Effector CD4-positive, alpha-beta T cell (primary cell): ENCODE data around the gene CIDEB.

Experiments
- DNase-seq: peaks from one replicate; pipeline ENCODE4 v3.0.0-alpha.2; 2020

Gene CIDEB

GRCh38 chr14:24312736-24313507 is 5.1 kb upstream of the CIDEB start:
- DNase-seq, result no peak

- DNase-seq, result no peak
Measured at GRCh38 chr14:24311837-24312615, 4.2 kb upstream of the CIDEB start.

GRCh38 chr14:24310646-24311604 is 3.1 kb upstream of the CIDEB start, which contains the start of gene LTB4R:
LTB4R (plus strand) TSS chr14:24311502; CDS start chr14:24315652, 4,150 bp downstream.
- DNase-seq, result peak; percentile 59

- no peak for DNase-seq
Measured at GRCh38 chr14:24310265-24310645, 2.5 kb upstream of the CIDEB start.

- no peak for DNase-seq
Measured at GRCh38 chr14:24309538-24310264, 1.9 kb upstream of the CIDEB start, which contains the start of gene LTB4R2. LTB4R2 (plus strand) TSS chr14:24310140; CDS start chr14:24310665, 525 bp downstream.

- DNase-seq, result no peak
Measured at GRCh38 chr14:24308342-24309124, 756 bp upstream of the CIDEB start.

- DNase-seq, result no peak
Measured at GRCh38 chr14:24307156-24307574, 612 bp downstream of the CIDEB start.

GRCh38 chr14:24304019-24304387 is 3.8 kb downstream of the CIDEB start:
- DNase-seq, result no peak

- DNase-seq, result no peak
Measured at GRCh38 chr14:24300326-24300980, 7.3 kb downstream of the CIDEB start.

- peak; percentile 92 for DNase-seq
Measured at GRCh38 chr14:24299255-24300191, 8.3 kb downstream of the CIDEB start, which contains the start of the genes DHRS1 and NOP9. DHRS1 (minus strand) TSS chr14:24299780; CDS start chr14:24299106, 674 bp downstream. NOP9 (plus strand) TSS chr14:24299850; CDS start chr14:24299955, 105 bp downstream.

- DNase-seq, result no peak
Measured at GRCh38 chr14:24298892-24299254, 8.9 kb downstream of the CIDEB start.

- no peak for DNase-seq
Measured at GRCh38 chr14:24297190-24297964, 10.4 kb downstream of the CIDEB start.

GRCh38 chr14:24296341-24297157 is 11.2 kb downstream of the CIDEB start:
- DNase-seq, result peak; percentile 66

- no peak for DNase-seq
Measured at GRCh38 chr14:24293525-24293924, 14.3 kb downstream of the CIDEB start.

- no peak for DNase-seq
Measured at GRCh38 chr14:24292118-24292807, 15.5 kb downstream of the CIDEB start.

- DNase-seq, result no peak
Measured at GRCh38 chr14:24291446-24292117, 16.2 kb downstream of the CIDEB start.
